ENCODE measurements around the gene HOXD9.

The HOXD9 gene

DNA sequence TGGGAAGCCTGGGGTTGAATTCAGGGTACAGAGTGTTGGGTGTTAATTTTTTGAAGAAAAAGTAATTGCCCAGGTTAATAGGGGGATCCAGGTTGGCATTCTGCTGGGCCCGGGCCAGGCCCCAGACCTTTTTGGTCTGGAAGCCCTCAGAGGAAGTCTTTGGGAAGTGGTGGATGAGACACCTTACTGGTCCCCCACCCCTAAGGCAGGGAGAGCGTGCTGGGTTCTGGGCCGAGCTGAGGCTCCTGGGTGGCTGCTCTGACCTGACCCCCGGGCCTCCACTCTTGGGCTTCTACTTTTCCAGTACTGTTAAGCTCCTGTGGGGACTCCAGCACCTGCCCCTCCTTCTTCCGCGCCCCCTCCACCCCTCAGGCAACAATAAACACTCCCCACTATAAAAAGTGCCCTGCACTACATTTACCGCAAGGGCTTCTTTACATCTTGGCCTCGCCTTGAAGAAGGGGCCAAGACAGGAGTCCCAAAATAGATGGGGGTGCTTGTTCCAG lies 33.8 kb downstream of the HOXD9 start:
- peak in 1 of 2 experiments; percentile 19 for DNase-seq

DNA sequence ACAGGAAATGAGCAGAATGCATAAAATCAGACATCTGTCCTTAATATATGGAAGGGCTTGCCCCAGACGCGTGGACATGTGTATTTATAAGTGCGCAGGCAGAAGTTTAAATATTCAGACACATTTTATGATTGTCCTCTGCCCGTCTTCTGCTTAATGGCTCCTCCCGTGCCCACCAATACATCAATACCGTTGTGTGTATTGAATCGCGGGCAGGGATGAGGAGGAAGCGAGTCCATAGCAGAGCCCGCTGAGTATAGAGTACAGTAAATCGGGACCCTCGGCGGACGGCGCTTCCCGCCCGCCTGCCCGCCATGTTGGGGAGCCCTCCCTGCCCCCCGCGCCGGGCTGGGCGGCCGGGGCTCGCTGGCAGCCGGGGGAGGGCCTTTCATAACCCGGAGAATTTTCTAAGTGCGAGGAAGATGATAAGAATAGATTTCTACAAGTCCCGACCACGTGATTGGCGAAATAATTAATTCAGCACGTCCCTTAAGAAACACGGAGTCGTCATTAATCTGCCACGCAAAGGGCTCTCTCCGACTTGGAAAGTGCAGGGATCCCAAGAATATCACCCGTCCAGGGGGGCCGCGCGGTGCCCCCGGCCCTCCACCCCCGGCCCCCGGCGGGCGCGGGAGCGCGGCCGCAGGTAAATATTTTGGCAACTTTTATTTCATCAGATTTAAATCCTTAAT lies 34.4 kb downstream of the HOXD9 start, which contains the start of gene HOXD3:
Gene HOXD3 (plus strand): TSS at position 501 of the 692 bp plus-strand sequence. CDS start 11,808 bp downstream, outside the sequence.
- DNase-seq = peak in 1 of 2 experiments; percentile 25

DNA sequence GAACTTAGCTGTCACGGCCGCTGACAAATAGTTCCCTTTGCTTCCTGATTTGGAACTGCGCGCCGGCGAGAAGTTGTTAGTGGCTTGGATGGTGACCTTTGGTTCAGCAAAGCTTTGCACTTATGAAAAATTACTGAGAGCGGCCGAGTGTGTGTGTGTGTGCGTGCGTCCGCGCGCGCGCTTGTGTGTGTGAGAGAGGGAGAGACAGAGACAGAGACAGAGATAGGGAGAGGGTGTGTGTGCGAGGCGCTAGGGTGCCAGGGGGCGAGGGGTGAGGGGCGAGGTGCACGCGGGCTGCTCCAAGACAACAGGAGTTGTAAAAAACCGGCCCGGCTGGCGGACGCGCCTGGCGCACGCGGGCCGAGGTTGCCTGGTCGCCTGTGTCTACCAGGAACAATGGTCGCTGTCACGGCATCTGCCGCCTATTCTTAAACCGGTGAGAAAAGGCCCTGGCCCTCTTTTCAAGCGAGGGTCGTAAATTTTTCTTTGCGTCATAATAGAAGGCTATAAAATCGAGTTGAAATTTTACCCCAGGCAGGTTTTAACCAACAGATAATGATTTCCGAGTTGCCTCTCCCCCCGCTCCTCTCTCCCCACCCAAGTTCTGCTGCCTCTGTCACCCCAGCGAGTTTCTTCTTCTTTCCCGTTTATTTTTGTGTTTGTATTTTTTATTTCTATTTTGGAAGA lies 35.1 kb downstream of the HOXD9 start:
- peak in 1 of 2 experiments; percentile 55 for DNase-seq

DNA sequence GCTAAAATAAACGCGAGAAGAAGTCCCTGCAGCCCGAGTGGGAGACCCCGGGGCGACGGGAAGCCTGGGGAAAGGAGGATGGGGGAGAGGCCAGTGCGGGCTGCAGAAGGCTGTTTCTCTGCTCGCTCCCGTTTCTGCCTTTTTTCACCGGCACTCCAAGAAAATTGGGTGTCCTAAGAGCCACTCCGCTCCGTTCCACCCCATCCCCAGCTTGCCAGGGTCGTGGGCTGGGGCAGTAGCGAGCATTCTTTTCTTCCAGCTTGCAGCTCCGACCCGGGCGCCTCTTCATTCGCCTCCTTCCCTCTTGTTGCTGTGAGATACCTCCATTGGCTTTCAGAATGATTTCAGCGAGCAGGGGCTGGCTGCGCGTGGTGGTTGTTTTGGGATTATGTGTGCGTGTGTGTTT lies 35.7 kb downstream of the HOXD9 start:
- peak in 1 of 2 experiments; percentile 31 for DNase-seq

DNA sequence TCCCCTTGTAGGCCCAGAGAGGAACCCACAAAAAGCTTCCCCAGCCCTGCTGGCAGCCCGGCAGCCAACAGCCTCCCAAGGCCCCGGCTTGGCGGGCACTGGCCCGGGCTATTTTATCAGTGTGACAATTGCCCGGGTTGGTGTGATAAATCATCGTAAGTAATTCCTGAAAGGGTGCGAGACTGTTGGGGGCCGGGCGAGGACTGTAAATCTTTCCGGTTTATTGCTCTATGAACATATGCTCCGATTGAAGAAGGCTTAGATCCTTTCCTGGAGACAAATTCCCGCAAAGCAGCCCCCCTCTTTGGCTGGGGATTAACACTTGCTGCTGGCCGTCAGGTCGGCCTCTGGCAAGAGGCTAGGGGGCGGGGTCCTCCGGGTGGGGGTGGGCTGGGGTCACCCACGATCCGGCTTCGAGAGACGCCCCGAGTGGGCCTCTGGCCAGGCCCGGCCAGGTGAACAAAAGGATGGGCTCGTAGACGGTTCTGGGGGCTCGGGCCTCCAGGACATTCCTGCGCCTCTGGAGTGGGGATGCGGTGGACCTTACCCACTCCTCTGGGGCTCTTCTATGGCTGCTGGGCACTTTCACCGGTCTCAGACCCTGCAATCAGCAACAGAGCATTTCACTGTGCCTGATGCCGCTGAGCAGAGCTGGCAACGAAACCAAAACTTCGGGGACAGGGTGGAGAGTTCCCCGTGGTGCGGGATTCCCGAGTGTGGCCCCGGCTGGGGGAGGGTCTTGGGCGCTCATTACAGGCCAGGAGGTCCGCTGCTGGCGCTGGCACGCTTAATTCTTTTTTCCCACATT lies 36.5 kb downstream of the HOXD9 start:
- DNase-seq = peak in 1 of 2 experiments; percentile 19

DNA sequence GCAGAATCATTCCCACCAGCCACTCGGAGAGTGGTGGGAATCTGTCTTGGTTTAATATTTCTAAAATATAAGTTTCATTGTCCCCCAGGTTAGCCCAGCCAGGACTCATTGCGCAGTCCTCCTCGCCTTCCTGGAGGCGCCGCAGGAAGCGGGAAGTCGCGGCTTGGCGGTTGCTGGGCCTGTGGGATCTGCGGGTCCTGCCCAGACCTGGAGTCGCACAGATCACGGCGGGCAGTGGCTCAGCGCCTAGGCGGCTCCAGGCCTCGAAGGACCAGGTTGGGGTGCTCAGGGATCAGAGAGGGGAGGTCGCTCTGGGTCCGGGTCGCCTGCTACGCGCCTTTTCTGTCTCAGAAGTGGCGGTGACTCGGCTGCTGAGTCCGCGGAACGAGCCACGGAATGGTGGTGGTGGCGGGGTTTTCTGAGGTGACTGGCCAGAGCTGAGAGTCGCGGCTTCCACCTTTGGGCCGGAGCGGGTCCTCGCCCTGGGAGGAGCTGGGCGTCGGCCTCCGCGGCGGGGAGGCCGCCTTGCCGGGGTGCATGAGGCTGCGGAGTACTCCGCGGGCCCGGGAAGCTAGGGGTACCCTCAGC lies 37.2 kb downstream of the HOXD9 start:
- DNase-seq = no peak

DNA sequence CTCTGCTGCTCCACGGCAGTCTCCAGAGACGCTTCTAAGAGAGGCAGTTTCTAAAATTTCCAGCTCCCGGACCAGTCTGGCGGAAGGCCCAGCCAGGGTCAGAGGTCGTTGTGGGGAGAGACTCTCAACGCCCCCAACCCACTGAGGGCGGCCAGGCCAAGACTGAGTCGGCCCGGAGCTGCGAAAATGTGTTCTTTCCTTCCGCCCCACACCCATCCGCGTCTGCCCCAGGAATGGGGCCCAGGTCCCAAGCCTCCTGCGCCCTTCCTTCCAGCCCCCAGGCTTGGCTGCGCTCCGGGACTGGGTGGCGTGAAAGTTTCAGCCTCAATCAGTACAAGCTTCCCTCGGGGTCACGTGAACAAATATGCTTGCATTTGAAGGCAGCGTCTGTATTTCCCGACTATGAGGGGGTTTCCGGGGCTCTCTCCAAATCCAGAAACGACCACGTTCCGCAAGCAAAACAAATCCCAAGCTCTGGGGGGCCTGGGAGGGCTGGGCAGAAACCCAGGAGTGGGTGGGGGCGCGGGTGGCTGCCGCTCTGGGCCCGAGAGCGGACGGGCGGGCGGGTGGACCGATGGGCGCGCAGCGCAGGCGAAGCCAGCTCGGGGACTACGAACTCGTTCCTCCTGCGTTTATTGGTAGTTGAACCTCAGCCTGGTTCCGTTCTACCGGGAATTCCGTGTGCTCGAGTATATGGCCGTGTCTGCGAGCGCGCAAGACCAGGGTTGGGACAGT lies 37.9 kb downstream of the HOXD9 start:
- DNase-seq = no peak

DNA sequence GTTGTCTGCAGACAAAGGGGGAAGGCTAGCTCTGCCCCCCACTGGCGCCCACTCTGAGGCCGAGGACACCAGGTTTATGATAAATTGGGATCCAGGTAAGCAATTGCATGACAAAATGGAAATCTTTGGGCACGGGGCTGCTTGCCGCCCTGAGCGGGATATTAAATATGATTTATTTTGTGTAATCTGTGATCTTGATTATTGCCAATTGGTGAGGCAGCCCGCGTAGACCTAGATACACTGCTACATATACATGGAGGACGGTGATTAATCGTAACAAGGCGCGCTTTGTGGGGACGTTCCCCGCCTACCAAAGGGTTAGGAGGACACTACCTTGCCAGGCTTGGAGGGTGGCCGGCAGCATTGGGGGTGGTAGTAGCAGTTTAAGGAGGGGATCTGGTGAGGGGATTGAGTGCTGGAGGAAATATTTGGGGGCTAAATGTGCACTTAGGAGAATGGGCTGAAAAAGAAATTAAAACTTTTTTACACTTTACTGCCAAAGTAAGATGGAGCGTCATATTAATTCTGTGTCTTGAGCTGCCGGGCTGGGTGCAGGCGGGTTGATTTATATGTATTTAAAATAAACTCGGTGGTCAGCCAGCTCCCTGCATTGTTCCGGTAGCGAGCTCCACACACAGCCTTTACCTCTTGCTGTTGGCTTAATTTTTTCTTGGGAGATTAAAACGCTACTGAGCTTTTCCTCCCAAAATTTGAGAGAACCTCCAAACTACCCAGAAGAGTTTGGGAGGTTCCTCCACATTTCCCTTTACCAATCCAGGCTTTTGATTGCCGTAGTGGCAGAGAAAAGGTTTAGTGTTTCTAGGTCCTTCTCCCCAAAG lies 38.7 kb downstream of the HOXD9 start:
- no peak for DNase-seq

DNA sequence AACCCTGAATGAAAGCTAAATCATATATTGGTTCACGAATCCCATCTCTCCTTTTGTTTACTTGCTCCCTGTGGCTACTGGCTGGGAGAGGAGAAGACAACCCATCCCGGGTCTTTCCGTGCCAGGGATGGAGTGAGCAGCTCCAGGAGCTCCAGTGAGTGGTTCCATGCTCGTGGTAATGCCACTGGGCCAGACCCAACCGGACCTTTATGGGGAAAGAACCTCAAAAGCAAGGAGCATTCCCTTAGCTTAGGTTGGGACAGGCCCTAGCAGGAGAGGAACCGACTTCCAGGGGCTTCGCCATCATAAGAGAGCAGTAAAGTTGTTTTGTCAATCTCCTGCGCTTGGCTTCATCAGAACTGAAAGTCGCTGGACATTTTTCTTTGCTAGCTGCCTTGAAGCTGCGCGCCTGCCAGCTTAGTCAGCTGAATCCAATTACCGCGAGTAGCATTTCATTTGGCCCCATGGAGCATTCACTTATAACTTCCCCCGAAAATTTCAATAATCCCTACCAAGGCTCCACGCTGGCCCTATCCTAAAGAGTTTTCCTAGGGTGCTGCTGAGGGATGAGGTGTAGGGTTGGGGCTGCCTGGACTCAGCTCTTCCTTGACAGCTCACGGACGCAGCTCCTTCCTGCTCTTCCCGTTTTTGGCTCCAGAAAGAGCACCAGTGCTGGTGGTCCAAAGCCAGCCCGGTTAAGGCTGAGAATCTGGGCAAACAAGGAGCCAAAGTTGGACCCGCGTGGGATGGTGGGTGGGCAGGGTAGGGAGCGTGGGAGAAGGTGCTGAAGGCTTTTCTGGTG lies 39.5 kb downstream of the HOXD9 start:
- no peak for DNase-seq

DNA sequence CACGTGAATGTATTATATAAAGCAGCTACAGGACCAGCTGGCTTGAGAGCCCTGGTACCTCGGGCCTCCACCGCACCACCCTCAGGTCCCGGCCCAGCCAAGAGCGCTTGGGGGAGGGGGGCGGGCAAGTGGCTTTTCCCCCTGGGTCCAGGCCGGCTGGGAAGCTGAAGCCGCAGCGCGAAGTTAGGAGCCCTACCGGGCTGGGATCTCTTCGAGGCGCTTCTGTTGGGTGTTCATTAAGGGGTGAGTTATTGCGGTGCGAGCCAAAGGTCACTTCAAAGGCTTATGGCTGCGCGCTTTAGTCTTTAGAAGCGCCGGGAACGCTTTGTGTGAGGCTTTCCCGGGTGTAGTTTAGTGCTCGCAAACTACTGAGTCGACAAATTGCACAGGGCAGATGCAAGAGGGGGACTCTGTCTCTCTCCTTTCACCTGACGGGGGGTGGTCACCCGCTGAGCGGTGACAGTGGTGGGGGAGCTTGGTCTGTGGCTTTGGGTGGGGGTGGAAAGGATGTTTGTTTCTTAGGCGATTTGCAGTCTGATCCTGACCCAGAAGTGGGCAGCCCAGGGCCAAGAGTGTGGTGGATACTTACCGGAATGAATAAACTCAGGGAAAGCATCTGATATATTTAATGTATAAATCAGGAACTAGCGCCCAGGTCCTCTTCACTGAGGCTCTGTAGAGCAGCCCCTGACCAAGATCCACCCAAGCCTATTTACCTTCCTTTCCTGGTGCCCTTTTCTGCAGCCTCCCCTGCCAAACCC lies 40.6 kb downstream of the HOXD9 start:
- no peak for DNase-seq

DNA sequence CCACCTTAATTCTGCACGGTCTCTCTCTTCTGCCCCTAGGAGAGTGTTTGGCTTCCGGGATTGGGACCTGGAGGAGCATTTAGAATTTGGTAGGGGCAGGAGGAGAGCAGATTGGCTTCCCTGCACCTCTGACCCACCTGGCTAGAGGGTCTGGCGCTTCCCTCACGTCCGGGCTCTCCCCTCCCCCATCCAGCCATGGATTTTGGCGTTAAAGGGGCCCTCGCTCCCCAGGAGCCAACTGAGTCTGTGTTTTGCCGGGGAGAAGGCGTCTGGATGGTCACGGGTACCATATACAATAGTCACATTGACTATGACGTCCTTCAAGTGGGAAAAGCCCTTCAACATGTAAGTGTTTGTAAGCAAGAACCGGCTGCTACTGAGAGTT lies 41.1 kb downstream of the HOXD9 start:
- no peak for DNase-seq

DNA sequence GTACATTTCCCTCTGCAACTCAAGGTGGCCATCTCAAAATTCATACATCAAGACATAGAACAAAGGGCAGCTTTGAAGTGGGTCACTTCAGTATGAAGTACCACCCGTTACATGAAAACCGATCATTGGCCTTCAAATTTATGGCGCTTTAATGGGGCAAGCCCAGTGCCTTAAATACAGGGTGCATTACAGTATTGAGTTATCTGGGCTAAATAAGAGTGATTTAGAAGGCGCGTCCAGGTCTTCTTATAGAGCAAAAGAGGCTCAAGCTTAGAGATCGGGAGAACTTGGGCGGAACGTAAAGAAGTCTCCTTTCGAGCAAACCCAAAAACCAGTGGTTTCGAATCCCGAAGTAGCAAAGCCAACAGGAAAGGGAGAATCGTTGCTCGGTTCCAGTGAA lies 41.7 kb downstream of the HOXD9 start:
- DNase-seq = no peak

DNA sequence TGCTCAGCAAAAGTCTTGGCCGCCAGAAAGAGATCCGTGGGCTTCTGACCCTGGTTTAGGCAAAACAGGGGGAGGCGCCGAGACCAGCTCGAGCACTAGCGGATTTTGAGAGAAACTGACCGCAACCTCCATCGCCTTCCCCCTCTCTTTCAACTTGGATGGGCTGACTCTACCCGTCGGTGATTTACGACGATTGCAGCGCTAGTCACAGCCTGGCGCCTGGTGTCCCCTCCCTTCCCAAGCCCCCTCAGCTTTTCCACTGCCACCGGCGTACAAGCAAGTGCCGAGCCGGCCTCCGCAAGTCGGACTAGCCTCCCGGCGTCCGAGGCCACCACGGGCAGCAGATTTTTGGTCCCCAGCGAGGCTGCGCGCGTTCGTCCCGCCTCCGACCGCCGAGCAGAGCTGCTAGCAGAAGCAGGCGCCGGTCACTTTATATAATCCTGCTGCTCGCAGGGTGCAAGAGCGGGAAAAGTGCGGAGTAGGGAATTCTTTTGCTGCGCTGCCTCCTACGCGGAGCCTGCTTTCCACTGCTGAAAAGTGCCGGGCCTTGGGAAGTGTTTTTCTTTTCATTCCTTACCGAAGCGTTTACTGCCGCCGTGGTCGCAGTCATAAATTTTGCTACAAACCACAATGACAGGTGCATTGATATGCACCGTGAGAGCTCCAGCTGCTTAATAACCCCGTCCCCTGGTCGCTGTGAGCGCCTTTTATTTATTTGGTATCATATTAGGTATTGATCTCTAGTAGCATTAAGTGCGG lies 42.3 kb downstream of the HOXD9 start:
- no peak for DNase-seq

DNA sequence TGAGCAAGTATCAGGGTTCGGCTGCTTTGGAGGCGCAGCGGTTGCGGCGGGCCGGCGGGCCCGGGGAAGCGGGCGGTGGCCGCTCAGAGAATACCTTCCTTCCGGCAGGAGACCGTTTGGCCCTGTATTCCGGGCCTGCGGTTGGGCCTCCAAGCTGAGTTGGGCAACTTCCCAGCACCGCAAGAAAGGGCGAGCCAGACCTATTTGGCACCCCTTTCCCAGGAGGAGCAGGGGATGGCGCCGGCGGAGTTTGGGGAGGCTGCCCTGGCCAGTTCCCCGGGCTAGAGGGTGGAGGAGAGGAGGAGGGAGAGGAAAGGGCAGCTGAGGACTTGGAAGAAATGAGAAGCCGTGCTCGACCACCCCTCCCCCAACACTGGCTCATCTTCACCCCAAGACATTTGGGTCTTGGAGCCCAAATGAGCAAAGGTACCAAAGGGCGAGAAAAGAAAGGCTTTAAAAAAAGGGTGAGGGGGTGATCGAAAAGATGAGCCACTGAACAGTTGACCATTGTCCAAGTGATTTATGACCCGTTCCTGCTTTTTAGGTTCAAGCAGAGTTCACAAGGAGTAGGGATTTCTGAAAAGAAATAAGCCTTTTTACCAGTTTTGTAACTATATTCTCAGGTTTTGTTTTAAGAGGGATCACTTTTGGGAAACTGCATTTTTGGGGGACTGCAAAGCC lies 43.0 kb downstream of the HOXD9 start:
- no peak for DNase-seq

DNA sequence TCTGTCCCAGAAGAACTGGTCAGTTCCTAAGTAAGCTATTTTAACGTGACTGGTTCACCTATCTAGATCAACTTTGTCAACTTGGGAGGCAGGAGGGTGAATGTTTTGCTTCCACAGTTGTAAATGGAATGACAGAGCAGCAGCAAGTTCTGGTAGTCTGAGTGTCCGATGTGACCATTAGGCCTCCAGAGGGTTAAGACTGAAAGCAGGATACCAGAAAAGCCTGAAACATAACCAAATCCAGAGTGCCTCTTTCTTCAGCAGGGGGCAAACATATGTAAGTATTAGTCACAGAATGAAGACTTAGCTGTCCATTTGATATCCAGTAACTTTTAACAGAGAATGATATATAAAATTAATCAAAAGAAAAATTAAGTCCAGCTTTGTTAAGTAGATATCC lies 43.8 kb downstream of the HOXD9 start:
- no peak for DNase-seq

DNA sequence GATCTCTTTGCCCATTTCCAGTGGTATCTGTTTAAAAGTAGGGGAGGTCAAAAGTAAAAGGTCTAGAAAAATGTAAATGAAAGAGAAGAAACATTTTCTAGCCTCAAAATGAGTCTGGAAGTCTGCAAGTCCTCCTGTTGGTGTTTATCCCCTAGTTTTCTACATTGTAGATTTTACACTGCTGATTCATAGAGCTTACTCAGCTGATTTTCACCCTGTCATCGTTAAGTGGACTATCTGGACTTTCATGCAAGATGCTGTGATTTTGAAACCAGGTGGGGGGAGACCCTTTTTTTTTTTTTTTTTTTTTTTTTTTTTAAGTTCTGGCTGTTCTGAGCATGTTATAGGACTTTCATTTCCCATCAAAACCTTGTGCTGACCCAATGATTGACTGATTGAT lies 44.9 kb downstream of the HOXD9 start:
- DNase-seq = no peak

DNA sequence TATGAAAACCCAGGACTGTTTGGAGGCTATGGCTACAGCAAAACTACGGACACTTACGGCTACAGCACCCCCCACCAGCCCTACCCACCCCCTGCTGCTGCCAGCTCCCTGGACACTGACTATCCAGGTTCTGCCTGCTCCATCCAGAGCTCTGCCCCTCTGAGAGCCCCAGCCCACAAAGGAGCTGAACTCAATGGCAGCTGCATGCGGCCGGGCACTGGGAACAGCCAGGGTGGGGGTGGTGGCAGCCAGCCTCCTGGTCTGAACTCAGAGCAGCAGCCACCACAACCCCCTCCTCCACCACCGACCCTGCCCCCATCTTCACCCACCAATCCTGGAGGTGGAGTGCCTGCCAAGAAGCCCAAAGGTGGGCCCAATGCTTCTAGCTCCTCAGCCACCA lies 46.7 kb downstream of the HOXD9 start:
- DNase-seq = no peak

DNA sequence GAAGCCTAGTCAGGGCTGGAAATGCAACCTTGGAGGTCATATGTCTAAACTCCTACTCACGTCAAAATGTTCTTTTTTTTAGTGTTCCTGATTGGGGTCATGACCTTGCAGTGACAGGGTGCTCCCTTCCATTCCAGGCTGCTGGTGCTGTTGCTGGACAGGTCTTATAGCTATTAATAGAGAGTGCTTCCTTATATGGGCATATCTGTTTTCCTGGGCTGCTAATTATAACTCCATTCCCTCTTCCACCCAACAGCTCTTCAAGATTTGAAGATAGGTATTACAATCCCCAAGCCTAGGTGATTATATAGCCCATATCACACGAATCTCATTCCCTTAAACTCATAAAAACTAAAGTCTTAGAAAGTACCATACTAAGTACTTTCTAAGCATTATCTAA lies 47.2 kb downstream of the HOXD9 start:
- no peak for DNase-seq
